ENCODE data around the gene AKR1A1.
"Not testable (repeated sequence)": the region's sequence is repeated elsewhere in the genome, so short reads cannot be mapped to it uniquely, and the experiment has no call there.

AKR1A1 gene

DNA sequence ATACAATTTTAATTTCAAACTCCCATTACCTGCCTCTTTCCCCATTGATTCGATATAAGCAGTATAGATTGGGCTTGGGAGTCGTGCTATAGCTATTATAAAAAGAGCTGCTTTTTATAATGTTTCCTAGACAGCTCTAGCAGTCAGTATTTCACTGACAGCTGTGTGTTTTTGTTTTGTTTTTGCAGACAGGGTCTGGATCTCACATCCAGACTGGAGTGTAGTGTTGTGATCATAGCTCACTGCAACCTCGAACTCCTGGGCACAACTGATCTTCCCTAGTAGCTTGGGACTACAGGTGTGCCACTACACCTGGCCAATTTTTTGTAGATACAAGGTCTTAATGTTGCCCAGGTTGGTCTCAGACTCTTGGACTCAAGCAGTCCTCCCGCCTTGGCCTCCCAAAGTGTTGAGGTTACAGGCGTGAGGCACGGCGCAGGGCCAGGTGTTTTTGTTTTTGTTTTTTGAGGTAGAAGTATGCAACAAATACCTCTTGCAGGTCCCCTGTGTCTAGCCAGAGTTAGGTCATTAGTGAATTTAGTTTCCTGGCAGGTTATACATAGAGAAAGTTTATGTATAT lies 35.0 kb downstream of the AKR1A1 start:
- Histone ChIP-seq H3K79me2 (ENCODE audit: insufficient read depth, low read depth) (peaks cover 61% of the 10 kb centered on the region), H4K20me1 (ENCODE audit: insufficient read depth) (peaks cover 39% of the 10 kb centered on the region), H3K4me1 (ENCODE audit: low read depth, poor library complexity, severe bottlenecking) (peaks cover 37% of the 10 kb centered on the region), H3K27me3 (ENCODE audit: insufficient read depth, low read depth) (no peaks in the 10 kb centered on the region), H3K36me3 (ENCODE audit: insufficient read depth) (no peaks in the 10 kb centered on the region), H2AFZ (ENCODE audit: low read depth) (no peak overlapping the region), H3K27ac (peak overlapping the region; percentile 89; the same call in 1 of the 2 replicates), H3K4me2 (peak overlapping the region; percentile 99), H3K4me3 (IDR thresholded peaks at IDR 0.05; ENCODE audit: insufficient read depth, low read depth, low read length) (peak overlapping the region; percentile 39), H3K9ac (peak overlapping the region; percentile 95; the same call in 1 of the 2 replicates)
- no peak for TF ChIP-seq CTCF (conservative IDR thresholded peaks at IDR 0.05; ENCODE audit: low read depth, low read length)

- Histone ChIP-seq H2AFZ (ENCODE audit: low read depth) (no peak overlapping the region), H4K20me1 (ENCODE audit: insufficient read depth) (peaks cover 46% of the 10 kb centered on the region), H3K4me1 (ENCODE audit: low read depth, poor library complexity, severe bottlenecking) (peaks cover 37% of the 10 kb centered on the region), H3K27me3 (ENCODE audit: insufficient read depth, low read depth) (no peaks in the 10 kb centered on the region), H3K4me3 (IDR thresholded peaks at IDR 0.05; ENCODE audit: insufficient read depth, low read depth, low read length) (no peak overlapping the region), H3K4me2 (peak overlapping the region; percentile 55), H3K27ac (peak overlapping the region; percentile 12; the same call in 1 of the 2 replicates), H3K9ac (peak overlapping the region; percentile 1; the same call in 1 of the 2 replicates), H3K79me2 (ENCODE audit: insufficient read depth, low read depth) (peaks cover 73% of the 10 kb centered on the region), H3K36me3 (ENCODE audit: insufficient read depth) (no peaks in the 10 kb centered on the region; the same call in 1 of the 2 replicates)
- no peak for TF ChIP-seq CTCF (conservative IDR thresholded peaks at IDR 0.05; ENCODE audit: low read depth, low read length)
These were observed 36.1 kb downstream of the AKR1A1 start for GRCh38 chr1:45586769-45587168.

GRCh38 chr1:45589861-45590260 lies 39.2 kb downstream of the AKR1A1 start:
- H3K4me2 ChIP-seq = no peak overlapping the region
- no peak for TF ChIP-seq CTCF (conservative IDR thresholded peaks at IDR 0.05; ENCODE audit: low read depth, low read length)
- no peak overlapping the region for H3K9ac ChIP-seq
- no peaks in the 10 kb centered on the region for H3K27me3 ChIP-seq (ENCODE audit: insufficient read depth, low read depth)
- H3K4me1 ChIP-seq (ENCODE audit: low read depth, poor library complexity, severe bottlenecking) = peaks cover 34% of the 10 kb centered on the region
- peaks cover 90% of the 10 kb centered on the region for H3K79me2 ChIP-seq (ENCODE audit: insufficient read depth, low read depth)
- H3K4me3 ChIP-seq (IDR thresholded peaks at IDR 0.05; ENCODE audit: insufficient read depth, low read depth, low read length) = no peak overlapping the region
- H3K27ac ChIP-seq = no peak overlapping the region
- H2AFZ ChIP-seq (ENCODE audit: low read depth) = no peak overlapping the region
- H4K20me1 ChIP-seq (ENCODE audit: insufficient read depth) = peaks cover 43% of the 10 kb centered on the region
- peaks cover 6% of the 10 kb centered on the region; the same call in 1 of the 2 replicates for H3K36me3 ChIP-seq (ENCODE audit: insufficient read depth)

DNA sequence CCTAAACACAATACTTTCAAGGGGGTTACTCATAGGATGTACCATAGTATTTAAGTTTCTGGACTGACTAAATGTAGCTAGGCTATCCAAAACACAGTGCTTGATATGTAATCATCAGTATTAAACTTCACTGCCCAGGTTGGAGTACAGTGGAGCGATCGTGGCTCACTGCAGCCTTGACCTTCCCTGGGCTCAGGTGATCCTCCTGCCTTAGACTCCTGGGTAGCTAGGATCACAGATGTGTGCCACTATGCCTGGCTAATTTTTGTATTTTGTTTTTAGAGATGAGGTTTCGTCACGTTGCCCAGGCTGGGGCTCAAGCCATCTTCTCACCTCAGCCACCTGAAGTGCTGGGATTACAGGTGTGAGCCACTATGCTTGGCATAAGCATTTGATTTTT lies 43.8 kb downstream of the AKR1A1 start:
- Histone ChIP-seq H3K9ac (no peak overlapping the region), H3K4me3 (IDR thresholded peaks at IDR 0.05; ENCODE audit: insufficient read depth, low read depth, low read length) (no peak overlapping the region), H4K20me1 (ENCODE audit: insufficient read depth) (peaks cover 21% of the 10 kb centered on the region), H3K4me1 (ENCODE audit: low read depth, poor library complexity, severe bottlenecking) (peaks cover 6% of the 10 kb centered on the region), H3K27ac (no peak overlapping the region), H3K4me2 (no peak overlapping the region), H3K36me3 (ENCODE audit: insufficient read depth) (peaks cover 6% of the 10 kb centered on the region; the same call in 1 of the 2 replicates), H3K27me3 (ENCODE audit: insufficient read depth, low read depth) (no peaks in the 10 kb centered on the region), H2AFZ (ENCODE audit: low read depth) (no peak overlapping the region), H3K79me2 (ENCODE audit: insufficient read depth, low read depth) (peaks cover 85% of the 10 kb centered on the region)
- no peak for TF ChIP-seq CTCF (conservative IDR thresholded peaks at IDR 0.05; ENCODE audit: low read depth, low read length)

GRCh38 chr1:45596765-45597164 lies 46.1 kb downstream of the AKR1A1 start:
- not testable (repeated sequence) for H3K4me3 ChIP-seq (IDR thresholded peaks at IDR 0.05; ENCODE audit: insufficient read depth, low read depth, low read length); H3K4me2 ChIP-seq; H3K27me3 ChIP-seq (ENCODE audit: insufficient read depth, low read depth); H3K27ac ChIP-seq; H3K9ac ChIP-seq; H3K36me3 ChIP-seq (ENCODE audit: insufficient read depth); H4K20me1 ChIP-seq (ENCODE audit: insufficient read depth); H2AFZ ChIP-seq (ENCODE audit: low read depth)
- Histone ChIP-seq H3K4me1 (ENCODE audit: low read depth, poor library complexity, severe bottlenecking) (peaks cover 10% of the 10 kb centered on the region), H3K79me2 (ENCODE audit: insufficient read depth, low read depth) (peaks cover 83% of the 10 kb centered on the region)
